SK-N-MC (cell line): ENCODE measurements around the gene CELSR2.

ENCODE experiments used
- EZH2 ChIP-seq: fragments of 200-600 bp; sonication (generic); IDR thresholded peaks from one replicate; pipeline ENCODE4 v1.6.1; 2017; ENCODE audit warnings: antibody characterized with exemption
- FOXP2 ChIP-seq: optimal IDR thresholded peaks from 2 replicates; pipeline ENCODE3; 2011; ENCODE audit warnings: mild to moderate bottlenecking, moderate library complexity; ENCODE audit not compliant: insufficient read depth; ENCODE audit errors: extremely low read length, control extremely low read depth
- POLR2AphosphoS5 ChIP-seq: IDR thresholded peaks from 2 replicates; pipeline ENCODE4 v1.6.1; 2012; ENCODE audit warnings: mild to moderate bottlenecking, low read depth, low read length, borderline replicate concordance

DNA sequence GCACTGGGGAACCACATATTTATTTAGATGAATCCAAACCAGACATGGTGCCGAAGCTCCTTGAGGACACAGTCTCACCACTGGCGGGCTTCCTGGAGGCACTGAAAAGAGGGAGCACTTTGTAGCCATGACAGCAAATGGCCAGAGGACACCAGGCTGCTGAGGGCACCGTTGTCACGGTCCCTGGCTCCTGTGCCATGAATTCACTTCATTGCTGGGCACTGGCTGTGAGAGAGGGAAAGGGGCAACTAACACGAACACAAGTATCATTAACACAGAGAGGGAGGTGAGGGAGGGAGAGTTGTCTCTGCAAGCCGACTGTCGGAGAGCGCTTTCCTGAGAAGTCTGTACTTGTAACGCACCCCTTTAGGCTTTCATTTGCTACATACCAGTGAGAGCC lies 43.0 kb downstream of the CELSR2 start:
- TF ChIP-seq EZH2 (no peak), POLR2AphosphoS5 (no peak), FOXP2 (no peak)
